ENCODE data around the gene NR4A3.
"Not testable (repeated sequence)": the region's sequence is repeated elsewhere in the genome, so short reads cannot be mapped to it uniquely, and the experiment has no call there.

Gene NR4A3

DNA sequence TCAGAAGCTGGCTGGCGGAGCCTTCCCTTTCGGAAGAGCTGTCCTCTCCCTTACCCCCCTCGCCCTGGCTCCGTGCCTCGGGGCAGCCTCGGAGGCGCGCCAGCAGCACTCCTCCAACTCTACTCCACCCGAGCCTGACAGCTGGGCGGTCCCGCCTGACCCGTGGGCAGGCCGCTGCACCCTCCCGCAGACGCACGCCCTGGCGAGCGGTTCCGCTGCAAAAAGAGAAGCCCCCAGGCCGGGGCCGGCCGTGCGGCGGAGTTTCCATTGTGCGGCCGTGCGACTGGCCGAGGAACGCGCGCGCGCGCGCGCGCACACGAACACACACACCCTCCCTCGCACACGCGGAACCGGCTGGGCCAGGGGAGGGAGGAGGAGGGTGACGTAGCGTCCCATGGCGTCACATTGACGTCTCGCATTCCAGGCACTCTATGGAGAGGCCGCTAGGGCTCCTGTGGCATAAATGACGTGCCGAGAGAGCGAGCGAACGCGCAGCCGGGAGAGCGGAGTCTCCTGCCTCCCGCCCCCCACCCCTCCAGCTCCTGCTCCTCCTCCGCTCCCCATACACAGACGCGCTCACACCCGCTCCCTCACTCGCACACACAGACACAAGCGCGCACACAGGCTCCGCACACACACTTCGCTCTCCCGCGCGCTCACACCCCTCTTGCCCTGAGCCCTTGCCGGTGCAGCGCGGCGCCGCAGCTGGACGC, at the start of gene NR4A3:
TSS of gene NR4A3 (plus strand) at position 490 of the 713 bp plus-strand sequence. CDS start 6,158 bp downstream, outside the sequence.
- peak; percentile 94 for DNase-seq

GRCh38 chr9:99773468-99774138, 48.1 kb upstream of the NR4A3 start:
- no peak for DNase-seq

DNA sequence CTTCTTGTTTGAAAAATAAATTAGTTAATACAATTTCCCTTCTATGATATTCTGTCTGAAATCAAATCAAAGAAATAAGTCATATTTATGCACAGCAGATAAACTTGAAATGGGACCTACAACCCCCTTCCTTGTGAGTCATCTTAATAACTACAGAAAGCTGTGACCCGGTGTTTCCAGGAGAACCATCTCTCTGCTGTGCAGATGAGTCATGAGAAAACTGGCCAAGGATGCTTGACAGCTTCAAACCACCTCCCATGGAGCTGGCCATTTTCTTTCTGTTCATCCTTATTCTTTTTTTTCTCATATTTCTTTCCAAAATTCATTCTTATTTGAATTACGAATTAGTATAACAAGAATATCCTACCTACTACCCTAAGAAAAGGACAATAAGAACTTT, 43.4 kb upstream of the NR4A3 start:
- no peak for DNase-seq

DNA sequence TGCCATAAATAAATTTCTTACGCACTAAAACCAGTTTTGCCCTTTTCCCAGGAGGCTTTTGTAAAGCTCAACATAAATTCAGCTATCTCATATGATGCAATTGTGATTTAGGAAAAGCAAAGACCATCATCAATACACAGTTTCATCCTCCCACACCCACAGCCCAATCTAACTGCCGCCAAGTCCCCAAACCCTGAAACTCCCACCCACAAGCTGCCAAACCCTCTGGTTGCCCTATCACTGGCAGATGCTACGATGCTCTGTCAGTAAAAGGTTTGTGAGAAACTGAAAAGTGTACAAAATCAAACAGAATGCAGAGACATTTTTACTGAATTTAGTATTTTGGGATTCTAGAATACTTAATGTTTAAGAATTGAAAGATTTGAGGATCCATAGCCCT, 42.8 kb upstream of the NR4A3 start:
- no peak for DNase-seq

DNA sequence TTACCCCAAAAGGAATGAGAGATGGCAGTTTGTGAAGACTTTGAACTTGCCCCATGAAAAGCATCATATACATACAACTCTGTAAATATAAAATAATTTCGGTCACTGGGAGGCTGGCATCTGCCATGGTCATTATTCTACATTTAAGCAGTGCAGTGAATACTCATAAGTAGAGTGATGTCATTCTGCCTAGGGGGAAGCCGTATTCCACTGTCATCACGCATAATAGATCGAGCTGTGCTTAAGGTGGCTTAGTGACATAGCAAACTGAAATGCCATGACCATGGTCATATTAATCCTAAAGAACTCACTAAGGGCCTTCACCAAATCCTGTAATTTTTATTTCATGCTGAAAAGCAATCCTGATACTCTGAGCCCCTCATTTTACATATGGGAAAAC, 42.4 kb upstream of the NR4A3 start:
- no peak for DNase-seq

DNA sequence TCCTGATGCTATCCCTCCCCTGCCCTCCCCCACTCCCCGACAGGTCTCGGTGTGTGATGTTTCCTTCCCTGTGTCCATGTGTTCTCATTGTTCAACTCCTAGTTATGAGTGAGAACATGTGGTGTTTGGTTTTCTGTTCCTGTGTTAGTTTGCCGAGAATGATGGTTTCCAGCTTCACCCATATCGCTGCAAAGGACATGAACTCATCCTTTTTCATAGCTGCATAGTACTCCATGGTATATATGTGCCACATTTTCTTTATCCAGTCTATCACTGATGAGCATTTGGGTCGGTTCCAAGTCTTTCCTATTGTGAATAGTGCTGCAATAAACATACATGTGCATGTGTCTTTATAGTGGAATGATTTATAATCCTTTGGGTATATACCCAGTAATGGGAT, 39.3 kb upstream of the NR4A3 start:
- DNase-seq: not testable (repeated sequence)

DNA sequence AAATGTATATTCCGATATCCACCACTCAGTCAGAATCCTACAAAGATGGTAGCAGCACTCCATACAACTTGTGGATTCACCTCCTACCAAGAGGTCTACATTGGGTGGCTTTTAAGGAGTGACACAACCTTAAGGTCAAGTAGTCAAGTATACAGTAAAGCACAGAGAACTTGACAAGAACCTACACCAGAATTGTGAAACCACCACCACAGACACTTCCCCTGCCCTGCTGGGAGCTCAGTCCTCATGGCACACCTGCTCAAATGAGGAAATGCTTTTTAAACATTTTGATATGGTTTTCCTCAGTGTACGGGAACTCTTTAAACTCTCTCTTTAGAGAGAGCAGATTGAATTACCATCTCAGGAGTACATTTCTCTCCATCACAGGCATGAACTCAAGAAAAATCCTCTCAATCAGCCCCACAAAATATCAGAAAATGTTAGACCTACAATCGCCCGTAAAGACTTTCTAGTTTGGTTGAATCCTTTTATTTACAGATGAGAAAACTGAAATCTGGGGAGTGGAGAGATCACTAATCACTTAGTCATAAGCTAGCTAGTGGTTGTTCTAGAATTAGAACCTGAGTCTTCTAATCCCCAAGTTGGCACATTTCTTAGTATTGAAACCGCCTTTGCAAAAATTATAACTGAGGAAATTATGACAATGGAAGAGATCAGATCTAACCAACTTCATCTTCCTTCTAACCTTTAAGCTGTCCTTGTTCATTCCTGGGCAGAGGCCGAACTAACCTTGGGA, 38.5 kb upstream of the NR4A3 start:
- peak; percentile 72 for DNase-seq

DNA sequence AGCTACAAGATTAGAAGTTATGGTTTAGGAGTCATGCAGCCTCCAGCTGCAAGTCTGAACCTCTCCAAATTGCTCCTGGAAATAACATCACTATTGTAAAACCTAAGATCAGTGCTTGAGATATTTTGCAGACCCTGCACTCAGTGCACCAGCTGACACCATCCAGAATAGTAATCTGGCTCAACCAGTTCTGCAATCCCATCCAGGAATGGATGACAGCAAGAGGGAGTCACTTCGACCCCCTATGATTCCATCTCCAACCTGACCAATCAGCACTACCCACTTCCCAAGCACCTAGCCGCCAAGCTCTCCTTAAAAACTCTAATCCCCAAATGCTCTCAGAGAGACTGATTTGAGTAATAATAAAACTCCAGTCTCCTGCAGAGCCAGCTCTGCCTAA, 37.9 kb upstream of the NR4A3 start:
- no peak for DNase-seq

DNA sequence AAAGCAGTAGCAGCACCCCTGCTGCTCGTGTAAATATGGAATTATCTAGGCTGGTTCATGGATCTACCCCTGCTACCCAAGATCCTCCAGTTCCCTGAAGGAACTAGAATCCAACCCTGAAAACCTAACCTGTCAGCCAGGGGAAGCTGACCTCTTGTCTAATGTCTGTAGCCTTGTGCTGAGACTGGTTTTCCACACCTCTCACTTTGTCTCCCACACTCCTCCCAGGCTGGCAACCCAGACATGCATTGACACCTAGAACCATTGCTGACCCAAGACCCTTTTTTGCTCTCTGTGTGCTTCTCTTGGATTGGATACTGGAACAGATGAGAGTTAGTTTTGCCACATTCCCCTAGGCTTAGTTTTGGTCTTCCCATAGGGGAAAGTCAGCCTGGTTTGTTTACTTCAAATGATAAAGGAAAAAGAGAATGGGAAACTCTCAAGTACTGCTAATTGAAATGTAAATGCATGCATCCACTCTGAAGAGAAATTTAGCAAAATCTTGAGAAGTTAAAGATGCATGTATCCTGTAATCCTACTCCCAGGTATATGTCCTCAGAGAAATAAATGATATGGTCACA, 36.6 kb upstream of the NR4A3 start:
- no peak for DNase-seq

DNA sequence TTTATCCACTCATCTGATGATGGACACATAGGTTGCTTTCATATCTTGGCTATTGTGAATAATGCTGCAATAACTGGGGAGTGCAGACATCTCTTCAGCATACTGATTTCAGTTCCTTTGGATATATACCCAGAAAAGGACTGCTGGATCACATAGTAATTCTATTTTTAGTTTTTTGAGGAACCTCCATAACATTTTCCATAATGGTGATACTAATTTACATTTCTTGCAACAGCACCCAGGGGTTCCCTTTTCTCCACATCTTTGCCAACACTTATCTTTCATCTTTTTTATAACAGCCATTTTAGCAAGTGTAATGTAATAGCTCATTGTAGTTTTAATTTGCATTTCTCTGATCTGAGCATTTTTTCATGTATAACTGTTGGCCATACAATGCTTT, 34.1 kb upstream of the NR4A3 start:
- peak; percentile 12 for DNase-seq

DNA sequence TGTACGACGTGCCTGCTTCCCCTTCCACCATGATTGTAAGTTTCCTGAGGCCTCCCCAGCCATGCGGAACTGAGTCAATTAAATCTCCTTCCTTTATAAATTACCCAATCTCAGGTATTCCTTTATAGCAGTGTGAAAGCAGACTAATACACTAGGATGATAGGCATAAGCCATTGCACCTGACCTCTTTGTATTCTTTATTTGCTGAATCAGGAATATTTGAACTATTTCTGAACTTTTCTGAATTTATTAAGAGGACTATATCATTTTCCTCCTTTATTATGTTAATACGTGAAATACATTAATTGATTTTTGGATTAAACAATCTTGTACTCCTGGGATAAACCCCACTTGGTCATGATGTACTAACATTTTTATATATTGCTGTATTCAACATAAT, 28.2 kb upstream of the NR4A3 start:
- no peak for DNase-seq

GRCh38 chr9:99796231-99796630, 25.5 kb upstream of the NR4A3 start:
- no peak for DNase-seq

- no peak for DNase-seq
These were observed 19.9 kb upstream of the NR4A3 start for GRCh38 chr9:99801775-99802174.

GRCh38 chr9:99803694-99804093, 18.0 kb upstream of the NR4A3 start:
- no peak for DNase-seq

- DNase-seq: peak; percentile 90
These were observed 14.3 kb upstream of the NR4A3 start for GRCh38 chr9:99807276-99807852.

GRCh38 chr9:99807956-99808355, 13.7 kb upstream of the NR4A3 start:
- peak; percentile 70 for DNase-seq

DNA sequence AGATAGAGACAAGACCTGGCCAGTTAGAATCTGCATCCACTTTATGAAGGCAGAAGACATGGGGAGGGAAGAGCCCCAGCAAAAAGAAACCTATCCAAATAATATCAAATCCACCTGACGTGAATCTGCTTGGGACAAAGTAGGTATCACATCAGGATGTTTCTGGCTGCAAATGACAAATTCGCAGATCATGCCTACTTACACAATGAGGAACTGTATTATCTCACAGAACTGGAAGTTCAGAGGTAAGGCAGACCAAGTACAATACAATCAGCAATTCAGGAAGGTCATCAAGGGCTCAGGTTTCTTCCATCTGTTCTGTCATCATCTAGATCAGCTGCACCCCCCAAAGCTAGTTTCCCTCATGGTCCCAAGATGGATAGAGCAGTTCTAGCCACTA, 13.2 kb upstream of the NR4A3 start:
- DNase-seq: peak; percentile 31

DNA sequence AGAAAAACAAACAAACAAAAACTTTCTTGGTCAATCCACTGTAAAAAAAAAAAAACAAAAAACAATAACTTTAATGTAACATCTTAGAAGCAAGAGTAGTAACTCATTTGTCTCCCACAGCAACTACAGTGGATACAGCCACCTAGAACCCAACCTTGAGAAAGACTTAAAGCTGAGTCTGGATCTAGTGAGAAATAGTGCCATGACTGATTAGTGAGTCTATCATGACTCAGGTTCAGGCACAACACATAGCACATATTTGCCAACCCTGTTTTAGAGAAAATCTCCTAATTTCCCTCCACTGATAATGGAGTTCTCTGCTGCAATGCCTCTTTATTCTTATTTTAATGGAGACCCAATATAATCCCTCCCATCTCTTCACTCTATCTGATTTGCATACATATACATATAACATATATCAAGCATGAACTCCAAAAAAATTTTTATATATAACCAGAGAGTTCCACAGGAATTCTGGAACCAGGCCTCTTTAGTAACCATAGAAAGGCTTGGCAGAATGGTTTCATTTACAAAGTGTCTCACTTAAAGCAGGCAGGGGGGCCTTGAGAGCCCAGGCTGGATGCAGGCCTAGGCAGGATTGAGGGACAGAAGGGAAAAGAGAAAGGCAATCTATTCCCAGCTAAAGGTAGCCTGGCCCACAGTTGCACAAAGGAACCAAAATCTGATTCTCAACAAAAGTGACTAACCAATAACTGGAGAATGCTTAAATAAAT, 11.9 kb upstream of the NR4A3 start:
- DNase-seq: no peak

DNA sequence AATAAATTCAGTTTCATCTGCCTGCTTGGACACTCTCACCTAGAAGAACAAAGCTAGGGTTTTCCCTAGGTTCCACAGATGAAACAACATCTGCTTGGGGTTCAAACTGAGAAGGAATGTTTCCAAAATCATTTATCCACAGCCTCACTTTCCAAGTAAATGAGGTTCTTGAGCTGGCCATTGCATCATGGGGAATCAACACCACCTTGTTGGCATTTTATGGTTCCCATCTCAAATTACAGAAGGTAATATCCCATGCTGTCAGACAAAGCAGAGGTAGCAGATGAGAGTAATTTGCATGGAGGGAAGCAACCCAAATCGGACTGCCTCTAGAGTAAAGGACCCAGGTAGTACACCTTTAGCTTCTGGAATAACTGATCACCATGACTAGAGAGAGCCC, 10.5 kb upstream of the NR4A3 start:
- DNase-seq: no peak

- no peak for DNase-seq
These were observed 9.9 kb upstream of the NR4A3 start for GRCh38 chr9:99811598-99812383.

- DNase-seq: no peak
These were observed 7.9 kb upstream of the NR4A3 start for GRCh38 chr9:99813739-99814138.

DNA sequence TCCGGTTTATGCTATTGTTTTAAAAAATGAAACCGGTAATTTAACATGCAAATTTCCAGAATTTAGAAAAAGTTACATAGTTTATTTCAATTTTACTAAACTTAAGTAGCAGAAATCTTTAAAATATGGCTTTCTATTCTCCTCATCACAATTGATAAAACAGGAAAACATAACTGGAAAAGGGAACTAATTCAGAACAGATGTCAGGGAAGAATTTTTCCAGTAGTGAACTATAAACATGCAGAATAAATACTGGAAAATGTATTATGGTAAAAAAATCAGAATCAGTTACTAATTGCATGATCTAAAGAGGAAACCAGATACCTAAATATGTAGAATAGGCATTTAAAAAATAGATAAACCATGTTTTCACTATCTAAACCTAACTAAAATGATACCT, 7.3 kb upstream of the NR4A3 start:
- no peak for DNase-seq
